Heart left ventricle (tissue), 13 donors: ENCODE results near the gene NTRK2.

ENCODE experiments used
- CTCF ChIP-seq, 12 donors: fragments of 200-600 bp; sonication (generic) in 4 of 12; IDR thresholded peaks; one replicate each; pipeline versions ENCODE4 v1.5.0 to v1.8.0; 2018 to 2022; ENCODE audit warnings: antibody characterized with exemption in 12 of 12, mild to moderate bottlenecking in 5 of 12
- POLR2A ChIP-seq, 2 donors: fragments of 450-650 bp; IDR thresholded peaks; one replicate each; pipeline ENCODE4 v1.6.1; 2017; ENCODE audit warnings: antibody characterized with exemption in 2 of 2, mild to moderate bottlenecking in 2 of 2, moderate library complexity in 2 of 2
- donor health status: ischemic (EF 13 %, LVEDD 7.1; RV severe dilation, severe dysfunction).
- donor health status: DM: no; HTN: yes; CAD: no.
- donor health status: DM: no; HTN: no; CAD: no.
- donor health status: ischemic (EF 25% LVEDD 6.9; RV normal size, moderate dysfunction).
- donor health status: ischemic (EF 25% LVEDD 5.7; RV mildly dilated, moderate dysfunction).
- donor health status: ischemic (EF 35%, LVEDD 5.7; RV mildly dilated, moderate dysfunction).
- donor health status: nonischemic (EF 11% LVEDD 7.7; RV severe dilation, severe dysfunction).
- donor health status: DM: yes; HTN: yes; CAD: no.
- donor health status: PGD.
- donor health status: ischemic (EF 29% LVEDD 5.4; RV normal size, mild dysfunction).
- donor health status: nonischemic (EF 23%, LVEDD 6.1; RV moderate dilation, normal function).

- TF ChIP-seq CTCF (IDR thresholded peaks at IDR 0.05) (no peak), POLR2A (IDR thresholded peaks at IDR 0.05) (no peak)
Measured at GRCh38 chr9:84974258-84974657, 304.7 kb downstream of the NTRK2 start.
